HepG2 (cell line): ENCODE results near the gene CTRL. TPM values are rescaled to one million over a fixed set of nuclear protein-coding genes. Genes with fewer than 3 reads are reported as not detected.

Experiments used
- BCLAF1 ChIP-seq: fragments of 450-650 bp; IDR thresholded peaks from 2 replicates; pipeline ENCODE4 v1.6.1; 2017; ENCODE audit warnings: mild to moderate bottlenecking
- CCAR2 ChIP-seq: fragments of 200-400 bp; formaldehyde crosslinking; optimal IDR thresholded peaks from 2 replicates; pipeline ENCODE3; 2018; ENCODE audit warnings: low read depth, mild to moderate bottlenecking, low read length, moderate library complexity
- HNF1A ChIP-seq, 2 experiments: sonication (generic) in 1 of 2; formaldehyde crosslinking in 1 of 2; IDR thresholded peaks; 2 replicates each; pipeline versions ENCODE4 v1.4.0 to v1.6.1; 2016 to 2020; ENCODE audit warnings: borderline replicate concordance in 1 of 2, low read depth in 1 of 2, mild to moderate bottlenecking in 1 of 2, missing genetic modification reagents in 1 of 2
- HOXA9 ChIP-seq: sonication (generic); formaldehyde crosslinking; IDR thresholded peaks from 2 replicates; pipeline ENCODE4 v1.8.1; 2022; ENCODE audit warnings: missing genetic modification reagents, mild to moderate bottlenecking, moderate library complexity, borderline replicate concordance
- IRF1 ChIP-seq: sonication (generic); formaldehyde crosslinking; IDR thresholded peaks from 2 replicates; pipeline ENCODE4 v1.4.0; 2020; ENCODE audit warnings: low read depth, mild to moderate bottlenecking, missing genetic modification reagents
- KLF13 ChIP-seq: sonication (generic); formaldehyde crosslinking; IDR thresholded peaks from 2 replicates; pipeline ENCODE4 v1.4.0; 2020; ENCODE audit warnings: mild to moderate bottlenecking, missing genetic modification reagents
- KLF16 ChIP-seq, 2 experiments: sonication (generic) in 1 of 2; formaldehyde crosslinking in 1 of 2; IDR thresholded peaks; 2 replicates each; pipeline versions ENCODE4 v1.6.1 to v1.8.0; 2016 to 2023; ENCODE audit warnings: missing genetic modification reagents in 2 of 2, missing compliant biosample characterization in 1 of 2
- MATR3 ChIP-seq: sonication (generic); formaldehyde crosslinking; IDR thresholded peaks from 2 replicates; pipeline ENCODE4 v1.4.0; 2020; ENCODE audit warnings: missing genetic modification reagents
- MAZ ChIP-seq, 2 experiments: sonication (generic) in 1 of 2; formaldehyde crosslinking in 1 of 2; IDR thresholded peaks; 2 replicates each; pipeline versions ENCODE4 v1.5.0 to v1.6.1; 2012 to 2020; ENCODE audit warnings: low read depth in 2 of 2, mild to moderate bottlenecking in 2 of 2, borderline replicate concordance in 1 of 2, improper control_type of control experiment in 1 of 2, low read length in 1 of 2, missing genetic modification reagents in 1 of 2, moderate library complexity in 1 of 2
- PHF8 ChIP-seq: sonication (generic); formaldehyde crosslinking; IDR thresholded peaks from 2 replicates; pipeline ENCODE4 v1.5.0; 2020; ENCODE audit warnings: missing genetic modification reagents
- RCOR2 ChIP-seq: IDR thresholded peaks from 2 replicates; pipeline ENCODE4 v1.6.1; 2016; ENCODE audit warnings: missing biosample characterization, missing genetic modification reagents
- RFXAP ChIP-seq: sonication (generic); formaldehyde crosslinking; IDR thresholded peaks from 2 replicates; pipeline ENCODE4 v1.4.0; 2020; ENCODE audit warnings: missing genetic modification reagents, borderline replicate concordance
- ZFP36 ChIP-seq: fragments of 150-350 bp; IDR thresholded peaks from 2 replicates; pipeline ENCODE4 v1.6.1; 2018; ENCODE audit warnings: borderline replicate concordance, low read length, low read depth; ENCODE audit not compliant: partially characterized antibody
- ZNF224 ChIP-seq: sonication (generic); formaldehyde crosslinking; IDR thresholded peaks from 2 replicates; pipeline ENCODE4 v1.5.0; 2020; ENCODE audit warnings: mild to moderate bottlenecking, missing genetic modification reagents
- ZNF235 ChIP-seq: sonication (generic); formaldehyde crosslinking; IDR thresholded peaks from 2 replicates; pipeline ENCODE4 v1.8.1; 2023; ENCODE audit warnings: mild to moderate bottlenecking, missing genetic modification reagents, borderline replicate concordance
- ZNF296 ChIP-seq: sonication (generic); formaldehyde crosslinking; conservative IDR thresholded peaks from 2 replicates; pipeline ENCODE4 v1.5.0; 2020; ENCODE audit warnings: mild to moderate bottlenecking, missing genetic modification reagents
- ZNF570 ChIP-seq: sonication (generic); formaldehyde crosslinking; IDR thresholded peaks from 2 replicates; pipeline ENCODE4 v1.4.0; 2020; ENCODE audit warnings: mild to moderate bottlenecking, missing genetic modification reagents, borderline replicate concordance
- ZNF660 ChIP-seq: sonication (generic); formaldehyde crosslinking; IDR thresholded peaks from 2 replicates; pipeline ENCODE4 v1.5.1; 2020; ENCODE audit warnings: mild to moderate bottlenecking, low read depth, missing genetic modification reagents, borderline replicate concordance
- ZSCAN21 ChIP-seq: sonication (generic); formaldehyde crosslinking; IDR thresholded peaks from 2 replicates; pipeline ENCODE4 v1.8.0; 2022; ENCODE audit warnings: mild to moderate bottlenecking, missing genetic modification reagents, moderate library complexity, borderline replicate concordance
- polyA plus RNA-seq, 8 experiments: library from polyadenylated mRNA; depleted of rRNA in 3 of 8; stranded (reverse) in 7 of 8; unstranded in 1 of 8; fragments of >200 nt; fragmentation: Illumina TruSeq in 4 of 8; extraction: Trizol in 4 of 8; gene quantifications; 2 replicates each; pipeline versions ENCODE4 v1.2.1 to v1.2.3, GENCODE V29; 2011 to 2016; ENCODE audit warnings: low read depth in 4 of 8, missing spikeins in 1 of 8, mixed read lengths in 1 of 8; ENCODE audit not compliant: insufficient read depth in 1 of 8
- total RNA-seq, 5 experiments: library from RNA; depleted of rRNA; stranded (reverse); fragments of >200 nt; fragmentation: Illumina TruSeq; extraction: Trizol; gene quantifications; 2 replicates each; pipeline ENCODE4 v1.2.3, GENCODE V29; 2016; ENCODE audit warnings: low read depth in 1 of 5

Gene CTRL
- total and polyA plus RNA-seq, 2 of the 13 experiments (the other 11 are each of a cell fraction or from before 2014, with no cell fraction given), result 1.9 to 2.7 TPM

- TF ChIP-seq HNF1A (IDR thresholded peaks at IDR 0.05; ENCODE audit: low read depth), result no peak
- TF ChIP-seq HNF1A (CRISPR knock-in tag; IDR thresholded peaks at IDR 0.05; ENCODE audit: borderline replicate concordance), result peak; percentile 3; the same call in 1 of the 2 replicates
- no peak for TF ChIP-seq CCAR2
- no peak for TF ChIP-seq ZNF660 (CRISPR knock-in tag)
- TF ChIP-seq KLF13, result no peak
- 0 out of 2 replicates have a peak, but pooled peaks have one; percentile 33 for TF ChIP-seq ZNF224 (CRISPR knock-in tag)
- TF ChIP-seq ZSCAN21 (CRISPR knock-in tag), result 0 out of 2 replicates have a peak, but pooled peaks have one; percentile 1
- no peak for TF ChIP-seq RCOR2
- peak; percentile 98 for TF ChIP-seq IRF1 (CRISPR knock-in tag)
- no peak for TF ChIP-seq BCLAF1
- peak; percentile 75; the same call in 1 of the 2 replicates for TF ChIP-seq RFXAP (CRISPR knock-in tag)
- TF ChIP-seq PHF8, result peak; percentile 12; the same call in 1 of the 2 replicates
- TF ChIP-seq KLF16 (CRISPR knock-in tag; IDR thresholded peaks at IDR 0.05), result peak in 1 of 2 experiments; percentile 89; a peak in 1 of 4 replicates
- no peak; the same call in 1 of the 2 replicates for TF ChIP-seq ZNF235
- TF ChIP-seq MAZ (IDR thresholded peaks at IDR 0.05; ENCODE audit: borderline replicate concordance, low read depth, low read length), result no peak
- no peak for TF ChIP-seq MAZ (CRISPR knock-in tag; IDR thresholded peaks at IDR 0.05; ENCODE audit: low read depth)
- no peak for TF ChIP-seq ZNF570 (CRISPR knock-in tag)
- TF ChIP-seq MATR3 (CRISPR knock-in tag), result no peak
- TF ChIP-seq HOXA9 (CRISPR knock-in tag), result peak; percentile 83; the same call in 1 of the 2 replicates
- TF ChIP-seq ZFP36, result no peak
- TF ChIP-seq ZNF296, result no peak
Measured at GRCh38 chr16:67936124-67936879, 4.6 kb upstream of the CTRL start, which contains the start of gene PSMB10 (continued).
